ENCODE measurements around the gene PLAAT4. TPM values are rescaled to one million over a fixed set of nuclear protein-coding genes. Genes with fewer than 3 reads are reported as not detected.
"Not testable (repeated sequence)": the region's sequence is repeated elsewhere in the genome, so short reads cannot be mapped to it uniquely, and the experiment has no call there.

Gene PLAAT4
- total RNA-seq, 2 experiments from 2014 or later: 1.3 to 6.8 TPM

DNA sequence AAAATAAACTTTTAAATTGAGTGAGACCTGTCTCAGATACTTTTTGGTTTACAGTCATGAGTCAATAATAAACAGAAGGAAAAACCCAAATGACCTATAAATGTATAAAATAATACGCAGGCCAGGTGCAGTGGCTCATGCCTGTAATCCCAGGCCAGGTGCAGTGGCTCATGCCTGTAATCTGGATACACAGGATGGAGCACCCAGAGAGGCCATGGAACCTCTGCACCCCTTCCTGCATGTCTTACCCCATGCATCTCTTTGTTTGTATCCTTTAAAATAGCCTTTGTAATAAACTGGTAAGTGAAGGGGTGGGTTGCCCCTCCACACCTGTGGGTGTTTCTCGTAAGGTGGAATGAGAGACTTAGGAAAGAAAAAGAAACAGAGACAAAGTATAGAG is 8.9 kb upstream of the PLAAT4 start:
- no peaks in the 10 kb centered on the region for H3K9me2 ChIP-seq (ENCODE audit: insufficient read depth, low read length)
- H4K20me1 ChIP-seq (ENCODE audit: insufficient read depth, low read length): no peaks in the 10 kb centered on the region
- CTCF ChIA-PET (ENCODE audit: unreplicated experiment): no interaction called here
- no peak overlapping the region for H3K27ac ChIP-seq (ENCODE audit: low read depth, low read length, poor library complexity, severe bottlenecking)
- POLR2A ChIA-PET: no interaction called here
- H3K79me2 ChIP-seq (ENCODE audit: insufficient read depth, low read depth, low read length): no peaks in the 10 kb centered on the region
- no peaks in the 10 kb centered on the region for H3K36me3 ChIP-seq (ENCODE audit: insufficient read depth, low read length)
- no peak overlapping the region for H3K4me3 ChIP-seq (ENCODE audit: low read depth, low read length, poor library complexity, severe bottlenecking)
- peaks cover 6% of the 10 kb centered on the region for H3K4me1 ChIP-seq (ENCODE audit: insufficient read depth, low read length, poor library complexity, severe bottlenecking)
- no peak overlapping the region for H2AFZ ChIP-seq (ENCODE audit: low read length)
- no peak for TF ChIP-seq EZH2phosphoT487 (IDR thresholded peaks at IDR 0.05; ENCODE audit: borderline replicate concordance, low read depth, low read length)
- TF ChIP-seq, protein P1, sequence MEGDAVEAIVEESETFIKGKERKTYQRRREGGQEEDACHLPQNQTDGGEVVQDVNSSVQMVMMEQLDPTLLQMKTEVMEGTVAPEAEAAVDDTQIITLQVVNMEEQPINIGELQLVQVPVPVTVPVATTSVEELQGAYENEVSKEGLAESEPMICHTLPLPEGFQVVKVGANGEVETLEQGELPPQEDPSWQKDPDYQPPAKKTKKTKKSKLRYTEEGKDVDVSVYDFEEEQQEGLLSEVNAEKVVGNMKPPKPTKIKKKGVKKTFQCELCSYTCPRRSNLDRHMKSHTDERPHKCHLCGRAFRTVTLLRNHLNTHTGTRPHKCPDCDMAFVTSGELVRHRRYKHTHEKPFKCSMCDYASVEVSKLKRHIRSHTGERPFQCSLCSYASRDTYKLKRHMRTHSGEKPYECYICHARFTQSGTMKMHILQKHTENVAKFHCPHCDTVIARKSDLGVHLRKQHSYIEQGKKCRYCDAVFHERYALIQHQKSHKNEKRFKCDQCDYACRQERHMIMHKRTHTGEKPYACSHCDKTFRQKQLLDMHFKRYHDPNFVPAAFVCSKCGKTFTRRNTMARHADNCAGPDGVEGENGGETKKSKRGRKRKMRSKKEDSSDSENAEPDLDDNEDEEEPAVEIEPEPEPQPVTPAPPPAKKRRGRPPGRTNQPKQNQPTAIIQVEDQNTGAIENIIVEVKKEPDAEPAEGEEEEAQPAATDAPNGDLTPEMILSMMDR (conservative IDR thresholded peaks at IDR 0.05; ENCODE audit: low read length): no peak
- BruUV-seq (replicated peaks): no TSS peak
- intact Hi-C loops (cut with micrococcal nuclease; ENCODE audit: unreplicated experiment): no loop called here
- DNase-seq (ENCODE audit: low spot score): no peak
- no peak overlapping the region for H3K4me2 ChIP-seq (ENCODE audit: low read length)
- H3K9me3 ChIP-seq (ENCODE audit: low read length): no peaks in the 10 kb centered on the region

DNA sequence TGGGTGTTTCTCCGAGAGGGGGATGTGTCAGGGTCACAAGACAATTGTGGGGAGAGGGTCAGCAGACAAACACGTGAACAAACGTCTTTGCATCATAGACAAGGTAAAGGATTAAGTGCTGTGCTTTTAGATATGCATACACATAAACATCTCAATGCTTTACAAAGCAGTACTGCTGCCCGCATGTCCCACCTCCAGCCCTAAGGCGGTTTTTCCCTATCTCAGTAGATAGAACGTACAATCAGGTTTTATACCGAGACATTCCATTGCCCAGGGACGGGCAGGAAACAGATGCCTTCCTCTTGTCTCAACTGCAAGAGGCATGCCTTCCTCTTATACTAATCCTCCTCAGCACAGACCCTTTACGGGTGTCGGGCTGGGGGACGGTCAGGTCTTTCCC is 8.5 kb upstream of the PLAAT4 start:
- BruUV-seq (replicated peaks); intact Hi-C loops (cut with micrococcal nuclease; ENCODE audit: unreplicated experiment); H3K36me3 ChIP-seq (ENCODE audit: insufficient read depth, low read length); H3K4me3 ChIP-seq (ENCODE audit: low read depth, low read length, poor library complexity, severe bottlenecking); H3K4me2 ChIP-seq (ENCODE audit: low read length); H3K9me3 ChIP-seq (ENCODE audit: low read length); H3K79me2 ChIP-seq (ENCODE audit: insufficient read depth, low read depth, low read length); H4K20me1 ChIP-seq (ENCODE audit: insufficient read depth, low read length); CTCF ChIA-PET (ENCODE audit: unreplicated experiment); POLR2A ChIA-PET; H3K9me2 ChIP-seq (ENCODE audit: insufficient read depth, low read length); H3K4me1 ChIP-seq (ENCODE audit: insufficient read depth, low read length, poor library complexity, severe bottlenecking); DNase-seq (ENCODE audit: low spot score); H2AFZ ChIP-seq (ENCODE audit: low read length); H3K27ac ChIP-seq (ENCODE audit: low read depth, low read length, poor library complexity, severe bottlenecking): not testable (repeated sequence)

DNA sequence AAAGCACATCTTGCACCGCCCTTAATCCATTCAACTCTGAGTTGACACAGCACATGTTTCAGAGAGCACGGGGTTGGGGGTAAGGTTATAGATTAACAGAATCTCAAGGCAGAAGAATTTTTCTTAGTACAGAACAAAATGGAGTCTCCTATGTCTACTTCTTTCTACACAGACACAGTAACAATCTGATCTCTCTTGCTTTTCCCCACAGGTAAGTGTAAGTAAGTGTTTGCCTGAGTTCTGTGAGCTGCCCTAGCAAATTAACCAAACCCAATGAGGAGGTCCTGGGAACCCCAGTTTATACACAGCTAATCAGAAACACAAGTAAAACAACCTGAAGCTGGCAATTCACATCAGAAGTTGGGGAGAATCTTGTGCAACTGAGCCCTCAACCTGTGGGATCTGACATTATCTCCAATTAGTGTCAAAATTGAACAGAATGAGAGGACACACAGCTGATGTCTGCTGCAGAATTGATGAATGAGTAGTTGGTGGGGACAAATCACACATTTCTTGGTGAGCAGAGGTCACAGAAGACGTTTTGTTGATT is 7.8 kb upstream of the PLAAT4 start:
- H3K79me2 ChIP-seq (ENCODE audit: insufficient read depth, low read depth, low read length); H3K9me2 ChIP-seq (ENCODE audit: insufficient read depth, low read length); H3K27ac ChIP-seq (ENCODE audit: low read depth, low read length, poor library complexity, severe bottlenecking); H3K36me3 ChIP-seq (ENCODE audit: insufficient read depth, low read length); CTCF ChIA-PET (ENCODE audit: unreplicated experiment); POLR2A ChIA-PET; H4K20me1 ChIP-seq (ENCODE audit: insufficient read depth, low read length); H3K4me3 ChIP-seq (ENCODE audit: low read depth, low read length, poor library complexity, severe bottlenecking); DNase-seq (ENCODE audit: low spot score); BruUV-seq (replicated peaks); H2AFZ ChIP-seq (ENCODE audit: low read length); H3K4me2 ChIP-seq (ENCODE audit: low read length); intact Hi-C loops (cut with micrococcal nuclease; ENCODE audit: unreplicated experiment); H3K4me1 ChIP-seq (ENCODE audit: insufficient read depth, low read length, poor library complexity, severe bottlenecking); H3K9me3 ChIP-seq (ENCODE audit: low read length): not testable (repeated sequence)

DNA sequence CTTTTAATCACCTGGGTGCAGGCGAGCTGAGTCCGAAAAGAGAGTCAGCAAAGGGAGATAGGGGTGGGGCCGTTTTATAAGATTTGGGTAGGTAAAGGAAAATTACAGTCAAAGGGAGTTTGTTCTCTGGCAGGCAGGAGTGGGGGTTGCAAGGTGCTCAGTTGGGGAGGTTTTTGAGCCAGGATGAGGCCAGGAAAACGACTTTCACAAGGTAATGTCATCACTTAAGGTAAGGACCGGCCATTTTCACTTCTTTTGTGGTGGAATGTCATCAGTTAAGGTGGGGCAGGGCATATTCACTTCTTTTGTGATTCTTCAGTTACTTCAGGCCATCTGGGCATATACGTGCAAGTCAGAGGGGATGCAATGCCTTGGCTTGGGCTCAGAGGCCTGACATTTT is 7.2 kb upstream of the PLAAT4 start:
- H3K9me2 ChIP-seq (ENCODE audit: insufficient read depth, low read length); H3K79me2 ChIP-seq (ENCODE audit: insufficient read depth, low read depth, low read length); H3K4me2 ChIP-seq (ENCODE audit: low read length); intact Hi-C loops (cut with micrococcal nuclease; ENCODE audit: unreplicated experiment); CTCF ChIA-PET (ENCODE audit: unreplicated experiment); DNase-seq (ENCODE audit: low spot score); H2AFZ ChIP-seq (ENCODE audit: low read length); BruUV-seq (replicated peaks); H3K4me3 ChIP-seq (ENCODE audit: low read depth, low read length, poor library complexity, severe bottlenecking); H3K36me3 ChIP-seq (ENCODE audit: insufficient read depth, low read length); H4K20me1 ChIP-seq (ENCODE audit: insufficient read depth, low read length); H3K4me1 ChIP-seq (ENCODE audit: insufficient read depth, low read length, poor library complexity, severe bottlenecking); H3K27ac ChIP-seq (ENCODE audit: low read depth, low read length, poor library complexity, severe bottlenecking); H3K9me3 ChIP-seq (ENCODE audit: low read length): not testable (repeated sequence)
- POLR2A ChIA-PET: interaction anchor here (0.7 kb wide), 1 partner anchor 71 kb away, joined by 3 read pairs; no protein-coding TSS in a partner anchor

Data from OCI-LY7 (cell line).